Measurements from ENCODE around the gene PHF13. TPM values are rescaled to one million over a fixed set of nuclear protein-coding genes. Genes with fewer than 3 reads are reported as not detected.
A peak's percentile ranks its signal among the peaks of the same experiment; 100 is the strongest.
"Not testable (repeated sequence)": the region's sequence is repeated elsewhere in the genome, so short reads cannot be mapped to it uniquely, and the experiment has no call there.

PHF13 gene
- polyA plus RNA-seq, 10 donors: 16.1 to 24.0 (median 18.8) TPM

- DNase-seq: no peak
Observed at GRCh38 chr1:6585841-6586240, 27.7 kb upstream of the PHF13 start.

- no peak for DNase-seq
Observed at GRCh38 chr1:6586404-6586816, 27.1 kb upstream of the PHF13 start.

- peak; percentile 52 to 55 (median 54) for DNase-seq
Observed at GRCh38 chr1:6587261-6588005, 26.1 kb upstream of the PHF13 start.

- DNase-seq: no peak
Observed at GRCh38 chr1:6588128-6588892, 25.2 kb upstream of the PHF13 start.

GRCh38 chr1:6588893-6589520 lies 24.5 kb upstream of the PHF13 start:
- DNase-seq: peak in 1 of 3 donors; percentile 43

GRCh38 chr1:6590046-6590445 lies 23.5 kb upstream of the PHF13 start:
- DNase-seq: no peak

- no peak for DNase-seq
Observed at GRCh38 chr1:6591222-6591621, 22.3 kb upstream of the PHF13 start.

- DNase-seq: no peak
Observed at GRCh38 chr1:6591644-6592043, 21.9 kb upstream of the PHF13 start.

GRCh38 chr1:6592441-6592840 lies 21.1 kb upstream of the PHF13 start:
- no peak for DNase-seq

- no peak for DNase-seq
Observed at GRCh38 chr1:6592865-6593593, 20.5 kb upstream of the PHF13 start.

- DNase-seq: no peak
Observed at GRCh38 chr1:6593810-6594209, 19.7 kb upstream of the PHF13 start.

GRCh38 chr1:6594977-6595740 lies 18.4 kb upstream of the PHF13 start:
- no peak for DNase-seq

- no peak for DNase-seq
Observed at GRCh38 chr1:6596351-6596750, 17.2 kb upstream of the PHF13 start.

GRCh38 chr1:6596886-6597776 lies 16.4 kb upstream of the PHF13 start:
- DNase-seq: no peak

- no peak for DNase-seq
Observed at GRCh38 chr1:6597777-6598131, 15.8 kb upstream of the PHF13 start.

- DNase-seq: no peak
Observed at GRCh38 chr1:6599141-6599975, 14.2 kb upstream of the PHF13 start.

GRCh38 chr1:6599991-6600390 lies 13.5 kb upstream of the PHF13 start:
- DNase-seq: not testable (repeated sequence)

- DNase-seq: peak in 2 of 3 donors; percentile 29 to 33
Observed at GRCh38 chr1:6600410-6601048, 13.0 kb upstream of the PHF13 start.
